HepG2 (cell line): Measurements from ENCODE around the gene GADD45GIP1. TPM values are rescaled to one million over a fixed set of nuclear protein-coding genes. Genes with fewer than 3 reads are reported as not detected.

Experiments used
- FOXK2 ChIP-seq: fragments of 450-650 bp; IDR thresholded peaks from 2 replicates; pipeline ENCODE4 v1.6.1; 2016
- GZF1 ChIP-seq: sonication (generic); formaldehyde crosslinking; IDR thresholded peaks from 2 replicates; pipeline ENCODE4 v1.5.1; 2020; ENCODE audit warnings: mild to moderate bottlenecking, missing genetic modification reagents
- KMT2B ChIP-seq: IDR thresholded peaks from 2 replicates; pipeline ENCODE4 v1.6.1; 2016; ENCODE audit warnings: missing genetic modification reagents, missing compliant biosample characterization
- MAZ ChIP-seq, 2 experiments: sonication (generic) in 1 of 2; formaldehyde crosslinking in 1 of 2; IDR thresholded peaks; 2 replicates each; pipeline versions ENCODE4 v1.5.0 to v1.6.1; 2012 to 2020; ENCODE audit warnings: low read depth in 2 of 2, mild to moderate bottlenecking in 2 of 2, borderline replicate concordance in 1 of 2, improper control_type of control experiment in 1 of 2, low read length in 1 of 2, missing genetic modification reagents in 1 of 2, moderate library complexity in 1 of 2
- MXI1 ChIP-seq: IDR thresholded peaks from 3 replicates; pipeline ENCODE4 v1.6.1; 2012; ENCODE audit warnings: low read depth, low read length, inconsistent platforms, borderline replicate concordance
- REXO4 ChIP-seq: sonication (generic); formaldehyde crosslinking; IDR thresholded peaks from 2 replicates; pipeline ENCODE4 v1.8.0; 2022; ENCODE audit warnings: missing genetic modification reagents, mild to moderate bottlenecking, borderline replicate concordance
- TMF1 ChIP-seq: sonication (generic); formaldehyde crosslinking; IDR thresholded peaks from 2 replicates; pipeline ENCODE4 v1.8.1; 2022; ENCODE audit warnings: low read depth, missing genetic modification reagents
- ZBTB3 ChIP-seq: sonication (generic); formaldehyde crosslinking; IDR thresholded peaks from 2 replicates; pipeline ENCODE4 v1.4.0; 2020; ENCODE audit warnings: low read depth, mild to moderate bottlenecking, moderate library complexity, missing genetic modification reagents, borderline replicate concordance
- ZNF354B ChIP-seq: sonication (generic); formaldehyde crosslinking; IDR thresholded peaks from 2 replicates; pipeline ENCODE4 v1.8.0; 2022; ENCODE audit warnings: mild to moderate bottlenecking, missing genetic modification reagents
- ZNF792 ChIP-seq: IDR thresholded peaks from 2 replicates; pipeline ENCODE4 v1.6.1; 2016
- polyA plus RNA-seq, 8 experiments: library from polyadenylated mRNA; depleted of rRNA in 3 of 8; stranded (reverse) in 7 of 8; unstranded in 1 of 8; fragments of >200 nt; fragmentation: Illumina TruSeq in 4 of 8; extraction: Trizol in 4 of 8; gene quantifications; 2 replicates each; pipeline versions ENCODE4 v1.2.1 to v1.2.3, GENCODE V29; 2011 to 2016; ENCODE audit warnings: low read depth in 4 of 8, missing spikeins in 1 of 8, mixed read lengths in 1 of 8; ENCODE audit not compliant: insufficient read depth in 1 of 8
- total RNA-seq, 5 experiments: library from RNA; depleted of rRNA; stranded (reverse); fragments of >200 nt; fragmentation: Illumina TruSeq; extraction: Trizol; gene quantifications; 2 replicates each; pipeline ENCODE4 v1.2.3, GENCODE V29; 2016; ENCODE audit warnings: low read depth in 1 of 5
- TF ChIP-seq, protein P1 (sequence below): sonication (generic); formaldehyde crosslinking; IDR thresholded peaks from 2 replicates; pipeline ENCODE4 v1.8.0; 2022; ENCODE audit warnings: mild to moderate bottlenecking, missing genetic modification reagents, moderate library complexity
- TF ChIP-seq, protein P2 (sequence below): IDR thresholded peaks from 2 replicates; pipeline ENCODE4 v1.6.1; 2016; ENCODE audit warnings: low read depth, borderline replicate concordance
- TF ChIP-seq, protein P3 (sequence below): sonication (generic); formaldehyde crosslinking; IDR thresholded peaks from 2 replicates; pipeline ENCODE4 v1.8.0; 2022; ENCODE audit warnings: missing genetic modification reagents, mild to moderate bottlenecking, moderate library complexity, borderline replicate concordance
- TF ChIP-seq, protein P4 (sequence below): IDR thresholded peaks from 2 replicates; pipeline ENCODE4 v1.6.1; 2012; ENCODE audit warnings: low read length, improper control_type of control experiment
- TF ChIP-seq, protein P5 (sequence below): sonication (generic); formaldehyde crosslinking; IDR thresholded peaks from 2 replicates; pipeline ENCODE4 v1.8.1; 2023; ENCODE audit warnings: missing genetic modification reagents, mild to moderate bottlenecking, borderline replicate concordance
- TF ChIP-seq, protein P6 (sequence below): sonication (generic); formaldehyde crosslinking; IDR thresholded peaks from 2 replicates; pipeline ENCODE4 v1.4.0; 2020; ENCODE audit warnings: mild to moderate bottlenecking, missing genetic modification reagents, borderline replicate concordance

Gene GADD45GIP1
- total and polyA plus RNA-seq, 2 of the 13 experiments (the other 11 are each of a cell fraction or from before 2014, with no cell fraction given), result 24.6 to 30.7 TPM

DNA sequence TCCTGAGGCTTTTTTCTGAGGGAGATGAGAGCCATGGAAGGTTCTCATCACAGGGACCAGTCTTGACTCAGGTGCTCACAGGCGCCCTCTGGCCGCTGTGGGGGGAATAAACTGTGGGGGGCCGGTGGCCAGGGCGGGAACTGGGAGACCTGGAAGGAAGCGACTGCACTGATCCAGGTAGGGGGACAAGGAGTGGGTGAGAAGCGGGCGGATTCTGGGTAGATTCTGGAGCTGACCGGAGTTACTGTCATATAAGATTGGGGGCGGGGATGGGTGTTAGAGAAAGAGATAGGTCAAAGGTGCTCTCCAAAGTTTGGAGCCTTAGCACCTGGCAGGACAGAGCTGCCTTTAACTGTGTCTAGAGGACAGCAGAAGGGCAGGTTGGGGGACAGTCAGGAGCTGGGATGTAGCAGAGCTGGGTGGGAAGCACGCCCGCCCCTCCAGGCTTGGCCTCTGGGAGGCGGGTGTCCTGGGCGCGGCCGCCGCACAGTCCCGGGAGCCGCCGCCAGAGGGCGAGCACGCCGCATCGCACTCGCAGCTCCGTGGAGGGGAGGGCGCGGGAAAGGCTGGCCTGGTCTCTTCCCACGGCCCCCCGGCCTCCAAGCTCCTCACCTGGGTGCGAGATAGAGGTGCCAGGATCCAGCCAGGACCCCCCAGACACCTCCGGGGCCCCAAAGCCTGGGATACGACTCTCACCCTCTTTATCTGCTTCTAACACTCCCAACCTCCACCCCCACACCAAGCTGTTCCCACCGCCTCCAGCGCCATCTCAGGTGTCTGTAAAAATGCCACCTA, 8.2 kb upstream of the GADD45GIP1 start (continued):
- TF ChIP-seq, protein P1, sequence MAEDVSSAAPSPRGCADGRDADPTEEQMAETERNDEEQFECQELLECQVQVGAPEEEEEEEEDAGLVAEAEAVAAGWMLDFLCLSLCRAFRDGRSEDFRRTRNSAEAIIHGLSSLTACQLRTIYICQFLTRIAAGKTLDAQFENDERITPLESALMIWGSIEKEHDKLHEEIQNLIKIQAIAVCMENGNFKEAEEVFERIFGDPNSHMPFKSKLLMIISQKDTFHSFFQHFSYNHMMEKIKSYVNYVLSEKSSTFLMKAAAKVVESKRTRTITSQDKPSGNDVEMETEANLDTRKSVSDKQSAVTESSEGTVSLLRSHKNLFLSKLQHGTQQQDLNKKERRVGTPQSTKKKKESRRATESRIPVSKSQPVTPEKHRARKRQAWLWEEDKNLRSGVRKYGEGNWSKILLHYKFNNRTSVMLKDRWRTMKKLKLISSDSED (CRISPR knock-in tag), result no peak
- TF ChIP-seq MAZ (IDR thresholded peaks at IDR 0.05; ENCODE audit: borderline replicate concordance, low read depth, low read length) (peak; percentile 50), MAZ (CRISPR knock-in tag; IDR thresholded peaks at IDR 0.05; ENCODE audit: low read depth) (peak; percentile 85), ZBTB3 (CRISPR knock-in tag) (no peak), ZNF354B (CRISPR knock-in tag) (no peak), FOXK2 (no peak), MXI1 (no peak), TMF1 (CRISPR knock-in tag) (no peak), KMT2B (CRISPR knock-in tag) (no peak), ZNF792 (CRISPR knock-in tag) (no peak), GZF1 (CRISPR knock-in tag) (no peak), REXO4 (CRISPR knock-in tag) (no peak)
- TF ChIP-seq, protein P2, sequence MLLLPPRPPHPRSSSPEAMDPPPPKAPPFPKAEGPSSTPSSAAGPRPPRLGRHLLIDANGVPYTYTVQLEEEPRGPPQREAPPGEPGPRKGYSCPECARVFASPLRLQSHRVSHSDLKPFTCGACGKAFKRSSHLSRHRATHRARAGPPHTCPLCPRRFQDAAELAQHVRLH (CRISPR knock-in tag), result peak; percentile 49; the same call in 1 of the 2 replicates
- TF ChIP-seq, protein P3, sequence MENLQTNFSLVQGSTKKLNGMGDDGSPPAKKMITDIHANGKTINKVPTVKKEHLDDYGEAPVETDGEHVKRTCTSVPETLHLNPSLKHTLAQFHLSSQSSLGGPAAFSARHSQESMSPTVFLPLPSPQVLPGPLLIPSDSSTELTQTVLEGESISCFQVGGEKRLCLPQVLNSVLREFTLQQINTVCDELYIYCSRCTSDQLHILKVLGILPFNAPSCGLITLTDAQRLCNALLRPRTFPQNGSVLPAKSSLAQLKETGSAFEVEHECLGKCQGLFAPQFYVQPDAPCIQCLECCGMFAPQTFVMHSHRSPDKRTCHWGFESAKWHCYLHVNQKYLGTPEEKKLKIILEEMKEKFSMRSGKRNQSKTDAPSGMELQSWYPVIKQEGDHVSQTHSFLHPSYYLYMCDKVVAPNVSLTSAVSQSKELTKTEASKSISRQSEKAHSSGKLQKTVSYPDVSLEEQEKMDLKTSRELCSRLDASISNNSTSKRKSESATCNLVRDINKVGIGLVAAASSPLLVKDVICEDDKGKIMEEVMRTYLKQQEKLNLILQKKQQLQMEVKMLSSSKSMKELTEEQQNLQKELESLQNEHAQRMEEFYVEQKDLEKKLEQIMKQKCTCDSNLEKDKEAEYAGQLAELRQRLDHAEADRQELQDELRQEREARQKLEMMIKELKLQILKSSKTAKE, result no peak
- TF ChIP-seq, protein P4, sequence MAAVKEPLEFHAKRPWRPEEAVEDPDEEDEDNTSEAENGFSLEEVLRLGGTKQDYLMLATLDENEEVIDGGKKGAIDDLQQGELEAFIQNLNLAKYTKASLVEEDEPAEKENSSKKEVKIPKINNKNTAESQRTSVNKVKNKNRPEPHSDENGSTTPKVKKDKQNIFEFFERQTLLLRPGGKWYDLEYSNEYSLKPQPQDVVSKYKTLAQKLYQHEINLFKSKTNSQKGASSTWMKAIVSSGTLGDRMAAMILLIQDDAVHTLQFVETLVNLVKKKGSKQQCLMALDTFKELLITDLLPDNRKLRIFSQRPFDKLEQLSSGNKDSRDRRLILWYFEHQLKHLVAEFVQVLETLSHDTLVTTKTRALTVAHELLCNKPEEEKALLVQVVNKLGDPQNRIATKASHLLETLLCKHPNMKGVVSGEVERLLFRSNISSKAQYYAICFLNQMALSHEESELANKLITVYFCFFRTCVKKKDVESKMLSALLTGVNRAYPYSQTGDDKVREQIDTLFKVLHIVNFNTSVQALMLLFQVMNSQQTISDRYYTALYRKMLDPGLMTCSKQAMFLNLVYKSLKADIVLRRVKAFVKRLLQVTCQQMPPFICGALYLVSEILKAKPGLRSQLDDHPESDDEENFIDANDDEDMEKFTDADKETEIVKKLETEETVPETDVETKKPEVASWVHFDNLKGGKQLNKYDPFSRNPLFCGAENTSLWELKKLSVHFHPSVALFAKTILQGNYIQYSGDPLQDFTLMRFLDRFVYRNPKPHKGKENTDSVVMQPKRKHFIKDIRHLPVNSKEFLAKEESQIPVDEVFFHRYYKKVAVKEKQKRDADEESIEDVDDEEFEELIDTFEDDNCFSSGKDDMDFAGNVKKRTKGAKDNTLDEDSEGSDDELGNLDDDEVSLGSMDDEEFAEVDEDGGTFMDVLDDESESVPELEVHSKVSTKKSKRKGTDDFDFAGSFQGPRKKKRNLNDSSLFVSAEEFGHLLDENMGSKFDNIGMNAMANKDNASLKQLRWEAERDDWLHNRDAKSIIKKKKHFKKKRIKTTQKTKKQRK, result no peak
- TF ChIP-seq, protein P5, sequence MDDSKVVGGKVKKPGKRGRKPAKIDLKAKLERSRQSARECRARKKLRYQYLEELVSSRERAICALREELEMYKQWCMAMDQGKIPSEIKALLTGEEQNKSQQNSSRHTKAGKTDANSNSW (CRISPR knock-in tag), result no peak
- TF ChIP-seq, protein P6, sequence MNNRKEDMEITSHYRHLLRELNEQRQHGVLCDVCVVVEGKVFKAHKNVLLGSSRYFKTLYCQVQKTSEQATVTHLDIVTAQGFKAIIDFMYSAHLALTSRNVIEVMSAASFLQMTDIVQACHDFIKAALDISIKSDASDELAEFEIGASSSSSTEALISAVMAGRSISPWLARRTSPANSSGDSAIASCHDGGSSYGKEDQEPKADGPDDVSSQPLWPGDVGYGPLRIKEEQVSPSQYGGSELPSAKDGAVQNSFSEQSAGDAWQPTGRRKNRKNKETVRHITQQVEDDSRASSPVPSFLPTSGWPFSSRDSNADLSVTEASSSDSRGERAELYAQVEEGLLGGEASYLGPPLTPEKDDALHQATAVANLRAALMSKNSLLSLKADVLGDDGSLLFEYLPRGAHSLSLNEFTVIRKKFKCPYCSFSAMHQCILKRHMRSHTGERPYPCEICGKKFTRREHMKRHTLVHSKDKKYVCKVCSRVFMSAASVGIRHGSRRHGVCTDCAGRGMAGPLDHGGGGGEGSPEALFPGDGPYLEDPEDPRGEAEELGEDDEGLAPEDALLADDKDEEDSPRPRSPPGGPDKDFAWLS (CRISPR knock-in tag), result no peak
